ENCODE data around the gene ZP3.
"Not testable (repeated sequence)": the region's sequence is repeated elsewhere in the genome, so short reads cannot be mapped to it uniquely, and the experiment has no call there.

- not testable (repeated sequence) for TF ChIP-seq POLR2A, CTCF (IDR thresholded peaks at IDR 0.05)
These were observed 37.0 kb upstream of the ZP3 start for GRCh38 chr7:76387789-76388188.

All from Peyer's patch (tissue), 4 donors.